Mesendoderm (in vitro differentiated cells): ENCODE measurements around the gene HBQ1.

Source experiments
- DNase-seq: peaks from one replicate; pipeline ENCODE4 v3.0.0; 2013
- H2AK5ac ChIP-seq: 2 replicates; pipeline ENCODE4 v1.6.1; 2013; ENCODE audit warnings: low read length, inconsistent platforms
- H2BK120ac ChIP-seq: 2 replicates; pipeline ENCODE4 v1.6.1; 2013; ENCODE audit warnings: low read depth, mild to moderate bottlenecking, low read length, moderate library complexity, mixed read lengths
- H2BK15ac ChIP-seq: replicated peaks from 2 replicates; pipeline ENCODE4 v1.6.1; 2013; ENCODE audit warnings: low read depth, mild to moderate bottlenecking, moderate library complexity
- H2BK5ac ChIP-seq: 2 replicates; pipeline ENCODE4 v1.6.1; 2013; ENCODE audit warnings: low read length, inconsistent platforms
- H3K18ac ChIP-seq: 2 replicates; pipeline ENCODE4 v1.6.1; 2013; ENCODE audit warnings: mild to moderate bottlenecking, low read length, mixed read lengths
- H3K23ac ChIP-seq: one replicate; pipeline ENCODE4 v1.6.1; 2013; ENCODE audit warnings: low read length
- H3K27ac ChIP-seq: 2 replicates; pipeline ENCODE4 v1.5.1; 2013; ENCODE audit warnings: low read depth, mild to moderate bottlenecking, inconsistent platforms, low read length, moderate library complexity
- H3K27me3 ChIP-seq: 2 replicates; pipeline ENCODE4 v1.6.1; 2013; ENCODE audit warnings: low read length, control low read depth, mild to moderate bottlenecking, inconsistent platforms; ENCODE audit not compliant: insufficient read depth, poor library complexity
- H3K36me3 ChIP-seq: 2 replicates; pipeline ENCODE4 v1.6.1; 2013; ENCODE audit warnings: low read length, inconsistent platforms; ENCODE audit not compliant: control insufficient read depth, insufficient read depth
- H3K4ac ChIP-seq: one replicate; pipeline ENCODE4 v1.6.1; 2013; ENCODE audit warnings: low read depth, mild to moderate bottlenecking, low read length, moderate library complexity
- H3K4me1 ChIP-seq: 2 replicates; pipeline ENCODE4 v1.6.1; 2013; ENCODE audit warnings: low read depth, low read length, inconsistent platforms; ENCODE audit not compliant: control insufficient read depth
- H3K4me2 ChIP-seq: 2 replicates; pipeline ENCODE4 v1.6.1; 2013; ENCODE audit warnings: low read length
- H3K4me3 ChIP-seq: 2 replicates; pipeline ENCODE4 v1.5.1; 2013; ENCODE audit warnings: mild to moderate bottlenecking, low read length
- H3K56ac ChIP-seq: one replicate; pipeline ENCODE4 v1.6.1; 2013; ENCODE audit warnings: low read length
- H3K79me1 ChIP-seq: 2 replicates; pipeline ENCODE4 v1.6.1; 2013; ENCODE audit warnings: low read length, inconsistent platforms
- H3K79me2 ChIP-seq: 2 replicates; pipeline ENCODE4 v1.6.1; 2013; ENCODE audit warnings: mild to moderate bottlenecking, low read length; ENCODE audit not compliant: control insufficient read depth, insufficient read depth
- H3K9ac ChIP-seq: 2 replicates; pipeline ENCODE4 v1.6.1; 2013; ENCODE audit warnings: low read length, inconsistent platforms
- H4K5ac ChIP-seq: one replicate; pipeline ENCODE4 v1.6.1; 2013; ENCODE audit warnings: low read length
- H4K8ac ChIP-seq: one replicate; pipeline ENCODE4 v1.6.1; 2013; ENCODE audit warnings: low read depth, mild to moderate bottlenecking, control low read depth, low read length, moderate library complexity
- WGBS: extraction: QIAGEN DNeasy Blood & Tissue Kit; methylation state at CpG from one replicate; pipeline ENCODE4 v1.1.7; 2013; ENCODE audit warnings: low lambda C conversion rate, missing lambda C conversion rate; ENCODE audit not compliant: insufficient coverage; ENCODE audit errors: extremely low coverage; 5-methylcytosine and 5-hydroxymethylcytosine counted together

HBQ1 gene

DNA sequence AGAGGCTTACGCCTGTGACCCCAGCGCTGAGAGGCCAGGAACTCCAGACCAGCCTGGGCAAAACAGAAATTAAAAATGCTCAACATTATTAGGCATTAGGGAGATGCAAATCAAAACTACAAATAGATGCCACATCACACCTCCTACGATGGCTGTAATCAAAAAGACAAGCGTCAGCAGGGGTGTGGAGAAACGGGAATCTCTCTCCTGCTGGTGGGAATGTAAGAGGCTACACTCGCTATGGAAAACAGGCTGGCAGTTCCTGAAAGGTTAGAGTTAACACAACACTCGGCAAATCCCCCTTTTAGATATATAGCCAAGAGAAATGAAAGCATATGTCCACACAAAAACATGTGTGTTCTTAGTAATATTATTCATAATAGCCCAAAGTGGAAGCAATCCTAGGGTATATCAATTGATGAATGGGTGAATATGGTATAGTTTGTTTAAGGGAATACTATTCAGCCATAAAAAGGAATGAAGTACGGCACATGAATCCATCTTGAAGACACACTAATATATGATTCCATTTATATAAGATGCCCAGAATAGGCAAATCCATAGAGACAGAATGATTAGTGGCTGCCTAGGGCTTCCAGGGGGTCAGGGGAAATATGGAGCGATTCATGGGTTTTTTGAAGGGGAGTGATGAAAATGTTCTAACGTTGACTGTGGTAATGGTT is 39.9 kb upstream of the HBQ1 start:
- Histone ChIP-seq H2BK120ac (no peak overlapping the region), H3K79me1 (peaks cover 1% of the 10 kb centered on the region)
- WGBS, result no CpG with 5 or more reads among the region's 10 CpGs

DNA sequence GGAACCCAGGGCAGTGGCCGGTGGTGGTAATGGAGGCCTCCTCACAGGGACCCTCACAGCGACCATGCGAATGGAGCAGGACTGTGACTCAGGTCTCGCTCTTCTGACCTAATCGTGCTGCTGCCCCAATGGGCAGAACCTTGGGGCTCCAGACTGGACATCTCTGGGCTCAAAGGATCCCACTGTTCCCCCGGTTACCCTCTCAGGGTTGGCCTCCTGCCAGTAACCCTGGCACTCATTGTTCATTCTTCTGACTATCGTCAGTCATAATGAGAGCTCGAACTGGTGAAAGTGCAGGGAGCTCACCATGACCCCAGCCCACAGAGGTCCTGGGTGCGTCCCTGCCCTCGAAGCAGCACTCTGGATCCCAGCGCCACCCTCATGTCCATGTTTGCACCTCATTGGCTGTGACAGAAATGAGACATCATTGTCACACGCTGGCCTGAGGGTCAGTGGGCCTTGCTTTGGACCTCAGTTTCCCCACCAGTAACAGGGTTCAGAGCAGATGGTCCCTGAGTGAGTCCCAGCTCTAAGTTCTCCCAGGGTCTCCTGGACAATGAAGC is 37.8 kb upstream of the HBQ1 start:
- Histone ChIP-seq H3K36me3 (no peaks in the 10 kb centered on the region), H2BK5ac (no peak overlapping the region), H4K5ac (no peak overlapping the region), H3K4me2 (no peak overlapping the region), H3K79me1 (no peaks in the 10 kb centered on the region), H3K27me3 (no peaks in the 10 kb centered on the region), H2AK5ac (no peak overlapping the region), H3K4me1 (no peaks in the 10 kb centered on the region), H3K27ac (no peak overlapping the region), H3K18ac (no peak overlapping the region), H3K4me3 (no peak overlapping the region), H2BK120ac (no peak overlapping the region), H3K9ac (no peak overlapping the region), H3K4ac (no peak overlapping the region), H4K8ac (no peak overlapping the region), H3K56ac (no peak overlapping the region), H3K79me2 (no peaks in the 10 kb centered on the region), H2BK15ac (no peak overlapping the region), H3K23ac (no peak overlapping the region)
- DNase-seq, result no peak
- no CpG with 5 or more reads among the region's 12 CpGs for WGBS

More for the DNA sequence above, 39.9 kb upstream of the HBQ1 start:
- Histone ChIP-seq H3K4me3 (no peak overlapping the region), H3K27me3 (no peaks in the 10 kb centered on the region), H3K79me2 (no peaks in the 10 kb centered on the region), H2BK5ac (no peak overlapping the region), H3K18ac (no peak overlapping the region), H3K56ac (no peak overlapping the region), H3K9ac (no peak overlapping the region), H2AK5ac (no peak overlapping the region), H3K36me3 (no peaks in the 10 kb centered on the region), H4K8ac (no peak overlapping the region), H3K27ac (no peak overlapping the region), H3K4me1 (no peaks in the 10 kb centered on the region), H4K5ac (no peak overlapping the region), H3K4ac (no peak overlapping the region), H2BK15ac (no peak overlapping the region), H3K4me2 (no peak overlapping the region), H3K23ac (no peak overlapping the region)
- peak; percentile 55 for DNase-seq

- Histone ChIP-seq H2BK15ac (no peak overlapping the region), H2AK5ac (no peak overlapping the region), H3K23ac (no peak overlapping the region), H3K4me3 (no peak overlapping the region), H3K79me2 (no peaks in the 10 kb centered on the region), H4K8ac (no peak overlapping the region), H3K27ac (no peak overlapping the region), H3K9ac (no peak overlapping the region), H3K56ac (no peak overlapping the region), H3K4me1 (no peaks in the 10 kb centered on the region), H3K27me3 (no peaks in the 10 kb centered on the region), H3K4ac (no peak overlapping the region), H3K18ac (no peak overlapping the region), H3K4me2 (no peak overlapping the region), H4K5ac (no peak overlapping the region), H2BK5ac (no peak overlapping the region), H3K79me1 (no peaks in the 10 kb centered on the region), H3K36me3 (no peaks in the 10 kb centered on the region), H2BK120ac (no peak overlapping the region)
- DNase-seq, result no peak
- no CpG with 5 or more reads among the region's 6 CpGs for WGBS
Observed at GRCh38 chr16:143047-143446, 37.2 kb upstream of the HBQ1 start.

DNA sequence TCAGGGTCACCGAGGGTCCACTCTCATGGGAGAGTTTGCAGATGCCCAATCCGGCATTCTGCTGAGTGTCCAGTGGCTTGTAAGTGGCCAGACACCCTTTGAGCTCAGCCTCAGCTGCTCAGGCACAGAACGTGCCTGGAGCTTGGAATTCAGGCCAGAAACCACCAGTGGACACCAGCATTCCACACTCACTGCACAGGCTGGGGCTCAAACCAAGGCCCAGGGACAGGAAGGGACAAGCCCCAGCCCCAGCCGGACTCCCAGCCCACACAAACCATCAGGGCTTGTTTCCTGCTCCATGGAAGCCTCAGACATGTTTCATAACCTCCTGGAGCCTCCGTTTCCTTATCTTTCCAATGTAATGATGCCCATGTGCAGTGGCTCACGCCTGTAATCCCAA is 36.8 kb upstream of the HBQ1 start:
- H2BK15ac ChIP-seq, result no peak overlapping the region
- no peak overlapping the region for H3K4ac ChIP-seq
- H2BK5ac ChIP-seq, result no peak overlapping the region
- no peak overlapping the region for H3K23ac ChIP-seq
- no peak overlapping the region for H4K8ac ChIP-seq
- H2BK120ac ChIP-seq, result no peak overlapping the region
- H3K79me2 ChIP-seq, result no peaks in the 10 kb centered on the region
- no peak overlapping the region for H3K56ac ChIP-seq
- H3K4me1 ChIP-seq, result no peaks in the 10 kb centered on the region
- no peak overlapping the region for H2AK5ac ChIP-seq
- no peaks in the 10 kb centered on the region for H3K36me3 ChIP-seq
- H3K4me2 ChIP-seq, result no peak overlapping the region
- H3K27me3 ChIP-seq, result no peaks in the 10 kb centered on the region
- DNase-seq, result no peak
- H3K18ac ChIP-seq, result no peak overlapping the region
- no CpG with 5 or more reads among the region's 6 CpGs for WGBS
- H3K27ac ChIP-seq, result no peak overlapping the region
- H3K79me1 ChIP-seq, result no peaks in the 10 kb centered on the region
- no peak overlapping the region for H4K5ac ChIP-seq
- H3K4me3 ChIP-seq, result no peak overlapping the region
- no peak overlapping the region for H3K9ac ChIP-seq

GRCh38 chr16:144797-145252 is 35.4 kb upstream of the HBQ1 start:
- H3K4me1 ChIP-seq, result no peaks in the 10 kb centered on the region
- no peak overlapping the region for H3K9ac ChIP-seq
- H3K79me1 ChIP-seq, result no peaks in the 10 kb centered on the region
- H3K18ac ChIP-seq, result no peak overlapping the region
- no peak overlapping the region for H3K4ac ChIP-seq
- H4K8ac ChIP-seq, result no peak overlapping the region
- H2BK15ac ChIP-seq, result no peak overlapping the region
- H3K79me2 ChIP-seq, result no peaks in the 10 kb centered on the region
- no CpG with 5 or more reads among the region's 14 CpGs for WGBS
- no peak overlapping the region for H3K4me3 ChIP-seq
- no peak for DNase-seq
- no peak overlapping the region for H3K27ac ChIP-seq
- no peak overlapping the region for H2BK120ac ChIP-seq
- no peak overlapping the region for H2AK5ac ChIP-seq
- no peak overlapping the region for H3K23ac ChIP-seq
- H3K4me2 ChIP-seq, result no peak overlapping the region
- H4K5ac ChIP-seq, result no peak overlapping the region
- H3K36me3 ChIP-seq, result no peaks in the 10 kb centered on the region
- H3K56ac ChIP-seq, result no peak overlapping the region
- H2BK5ac ChIP-seq, result no peak overlapping the region
- H3K27me3 ChIP-seq, result no peaks in the 10 kb centered on the region

- WGBS, result no CpG with 5 or more reads among the region's 2 CpGs
- H3K4ac ChIP-seq, result no peak overlapping the region
Observed at GRCh38 chr16:146646-147045, 33.6 kb upstream of the HBQ1 start.

More at GRCh38 chr16:146646-147045, 33.6 kb upstream of the HBQ1 start:
- Histone ChIP-seq H2AK5ac (no peak overlapping the region), H3K9ac (no peak overlapping the region), H3K4me3 (no peak overlapping the region), H4K8ac (no peak overlapping the region), H3K79me1 (no peaks in the 10 kb centered on the region), H3K4me1 (no peaks in the 10 kb centered on the region), H3K27ac (no peak overlapping the region), H3K4me2 (no peak overlapping the region), H3K36me3 (no peaks in the 10 kb centered on the region), H3K18ac (no peak overlapping the region), H3K79me2 (no peaks in the 10 kb centered on the region), H2BK120ac (no peak overlapping the region), H2BK15ac (no peak overlapping the region), H2BK5ac (no peak overlapping the region), H3K56ac (no peak overlapping the region), H4K5ac (no peak overlapping the region), H3K23ac (no peak overlapping the region), H3K27me3 (no peaks in the 10 kb centered on the region)
- DNase-seq, result no peak
